Fibroblast of skin of right quadriceps (primary cell): ENCODE measurements around the gene HIC2.
"Not testable (repeated sequence)": the region's sequence is repeated elsewhere in the genome, so short reads cannot be mapped to it uniquely, and the experiment has no call there.

Experiments used
- DNase-seq: peaks from one replicate; pipeline ENCODE4 v3.0.0-alpha.2; 2013

Gene HIC2

GRCh38 chr22:21450858-21451353 is 33.7 kb downstream of the HIC2 start:
- DNase-seq = no peak

GRCh38 chr22:21451545-21452520 is 34.7 kb downstream of the HIC2 start:
- DNase-seq = no peak

- DNase-seq = not testable (repeated sequence)
Observed at GRCh38 chr22:21452666-21453065, 35.5 kb downstream of the HIC2 start.

GRCh38 chr22:21454998-21455333 is 37.8 kb downstream of the HIC2 start:
- DNase-seq = not testable (repeated sequence)

GRCh38 chr22:21455334-21456089 is 38.3 kb downstream of the HIC2 start:
- no peak for DNase-seq

DNA sequence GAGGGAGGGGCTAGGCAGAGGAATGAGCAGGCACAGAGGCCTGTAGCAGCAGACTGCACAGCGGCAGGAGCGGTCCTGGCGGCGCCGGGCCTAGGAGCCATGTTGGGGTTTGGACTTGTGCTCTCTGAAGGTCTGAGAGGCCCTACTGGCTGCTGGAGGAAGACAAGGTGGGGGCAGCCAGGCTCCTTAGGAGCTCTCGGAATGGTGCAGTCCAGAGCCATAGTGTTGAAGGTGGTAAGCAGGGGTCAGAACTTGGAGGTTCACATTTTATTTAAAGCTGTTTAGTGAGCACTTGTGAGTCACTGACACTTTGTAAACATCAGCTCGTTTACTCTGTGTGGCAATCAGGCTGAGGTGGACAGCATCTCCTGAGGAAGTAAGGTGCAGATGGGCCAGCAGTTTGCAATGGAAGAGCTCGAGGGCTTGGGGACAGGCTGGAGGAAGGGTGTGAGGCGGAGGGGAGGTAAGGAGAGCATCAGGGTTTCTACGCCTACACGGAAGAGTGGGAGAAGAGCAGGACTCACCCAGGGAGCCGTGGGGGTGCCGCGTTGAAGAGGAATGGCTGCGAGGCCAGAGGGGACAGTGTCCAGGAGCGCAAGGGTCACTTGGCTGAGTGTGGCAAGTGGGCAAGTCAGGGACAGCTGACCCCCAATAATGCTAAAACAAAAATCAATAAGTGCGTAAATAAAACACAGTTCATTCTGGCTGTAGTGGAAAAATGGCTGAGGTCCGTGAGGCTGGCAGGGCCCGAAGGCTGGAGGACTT is 40.0 kb downstream of the HIC2 start:
- DNase-seq = no peak

DNA sequence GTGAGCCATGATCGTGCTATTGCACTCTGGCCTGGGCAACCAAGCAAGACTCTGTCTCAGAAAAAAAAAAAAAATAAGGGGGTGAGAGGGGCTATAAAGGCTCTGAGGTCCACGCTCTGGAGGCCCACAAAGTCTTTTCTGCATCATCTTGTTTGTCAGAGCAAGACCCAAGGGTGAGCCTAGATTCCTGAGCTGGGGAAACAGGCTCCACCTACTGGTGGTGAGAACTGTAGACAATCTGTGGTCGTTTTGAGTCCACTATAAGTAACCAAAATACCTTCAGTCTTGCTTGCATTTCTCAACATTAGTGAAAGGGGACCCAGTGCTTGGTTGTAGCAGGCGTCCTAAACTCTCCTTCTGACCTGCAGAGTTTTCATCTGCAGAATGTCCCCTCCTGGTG is 45.5 kb downstream of the HIC2 start:
- not testable (repeated sequence) for DNase-seq

DNA sequence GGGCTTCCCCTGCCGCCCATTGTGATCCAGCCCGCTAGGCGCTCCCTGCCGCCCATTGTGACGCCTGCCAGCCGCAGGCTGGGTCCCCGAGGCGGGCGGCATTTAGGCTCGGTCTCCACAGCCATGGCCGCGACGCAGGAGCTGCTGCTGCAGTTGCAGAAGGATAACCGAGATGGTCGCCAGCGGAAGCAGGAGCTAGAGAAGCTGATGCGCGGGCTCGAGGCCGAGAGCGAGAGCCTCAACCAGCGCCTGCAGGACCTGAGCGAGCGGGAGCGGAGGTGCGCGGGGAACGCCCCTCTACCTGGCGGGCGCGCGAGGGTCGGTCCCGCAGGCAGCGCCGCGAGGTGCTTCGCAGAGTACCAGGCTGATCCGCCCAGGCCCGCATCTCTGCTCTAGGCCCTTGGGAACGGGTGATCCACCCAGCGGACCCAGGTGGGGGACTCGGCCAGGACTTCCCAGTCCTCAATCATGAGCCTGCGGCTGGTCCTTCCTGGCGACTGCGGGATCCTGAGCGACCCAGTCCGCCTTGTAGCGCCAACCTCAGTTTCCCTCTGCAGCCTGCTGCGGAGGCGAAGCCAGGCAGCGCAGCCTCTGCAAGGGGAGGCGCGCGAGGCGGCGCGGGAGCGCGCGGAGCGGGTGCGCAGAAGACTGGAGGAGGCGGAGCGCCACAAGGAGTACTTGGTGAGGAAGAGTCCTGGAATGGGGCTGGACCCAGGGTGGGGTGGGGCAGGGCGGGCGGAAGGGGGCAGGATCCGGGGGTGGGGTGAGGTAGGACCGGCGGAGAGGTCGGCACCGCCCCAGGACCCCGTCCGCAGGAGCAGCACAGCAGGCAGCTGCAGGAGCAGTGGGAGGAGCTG is 50.4 kb downstream of the HIC2 start, which contains the start of gene TMEM191C:
TSS of gene TMEM191C (plus strand) at position 51 of the 857 bp plus-strand sequence. CDS start at position 124, 73 bp downstream.
- DNase-seq = not testable (repeated sequence)

DNA sequence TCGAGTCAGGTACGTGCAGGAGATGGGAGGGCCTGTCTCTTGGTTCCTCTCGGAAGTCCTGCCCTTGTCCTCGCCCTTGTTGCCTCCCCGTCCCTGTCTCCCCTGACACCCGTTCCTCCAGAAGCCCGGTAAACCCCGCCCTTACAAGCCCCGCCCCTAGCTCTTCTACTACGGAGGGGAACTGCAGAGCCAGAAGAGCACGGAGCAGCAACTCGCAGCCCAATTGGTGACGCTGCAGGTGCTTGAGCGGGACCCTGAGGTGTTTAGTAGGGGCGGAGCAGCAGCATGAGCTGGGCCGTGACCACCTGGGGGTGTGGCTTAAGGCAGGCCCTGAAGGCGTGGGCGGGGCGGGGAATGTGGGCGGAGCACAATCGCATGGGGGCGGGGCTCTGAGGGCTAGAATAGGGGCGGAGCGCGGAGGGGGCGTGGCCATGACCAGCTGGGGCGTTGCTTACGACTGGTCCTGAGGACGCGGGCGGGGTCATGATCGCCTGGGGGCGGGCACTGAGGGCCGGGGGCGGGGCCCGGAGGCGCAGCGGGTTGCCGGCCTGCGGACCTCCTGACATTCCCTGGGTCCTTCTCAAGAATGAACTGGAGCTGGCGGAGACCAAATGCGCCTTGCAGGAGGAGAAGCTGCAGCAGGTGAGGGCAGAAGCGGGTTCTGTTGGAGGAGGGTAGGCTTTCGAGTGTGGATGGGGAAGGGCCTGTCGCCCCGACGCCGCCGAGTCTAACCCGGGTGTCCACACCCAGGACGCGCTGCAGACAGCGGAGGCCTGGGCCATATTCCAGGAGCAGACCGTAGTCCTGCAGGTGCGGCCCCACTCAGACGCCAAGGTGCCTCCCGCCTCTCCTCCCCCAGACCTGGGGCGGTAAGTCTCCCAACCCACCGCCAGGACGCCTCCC is 51.3 kb downstream of the HIC2 start:
- DNase-seq = peak; percentile 56

DNA sequence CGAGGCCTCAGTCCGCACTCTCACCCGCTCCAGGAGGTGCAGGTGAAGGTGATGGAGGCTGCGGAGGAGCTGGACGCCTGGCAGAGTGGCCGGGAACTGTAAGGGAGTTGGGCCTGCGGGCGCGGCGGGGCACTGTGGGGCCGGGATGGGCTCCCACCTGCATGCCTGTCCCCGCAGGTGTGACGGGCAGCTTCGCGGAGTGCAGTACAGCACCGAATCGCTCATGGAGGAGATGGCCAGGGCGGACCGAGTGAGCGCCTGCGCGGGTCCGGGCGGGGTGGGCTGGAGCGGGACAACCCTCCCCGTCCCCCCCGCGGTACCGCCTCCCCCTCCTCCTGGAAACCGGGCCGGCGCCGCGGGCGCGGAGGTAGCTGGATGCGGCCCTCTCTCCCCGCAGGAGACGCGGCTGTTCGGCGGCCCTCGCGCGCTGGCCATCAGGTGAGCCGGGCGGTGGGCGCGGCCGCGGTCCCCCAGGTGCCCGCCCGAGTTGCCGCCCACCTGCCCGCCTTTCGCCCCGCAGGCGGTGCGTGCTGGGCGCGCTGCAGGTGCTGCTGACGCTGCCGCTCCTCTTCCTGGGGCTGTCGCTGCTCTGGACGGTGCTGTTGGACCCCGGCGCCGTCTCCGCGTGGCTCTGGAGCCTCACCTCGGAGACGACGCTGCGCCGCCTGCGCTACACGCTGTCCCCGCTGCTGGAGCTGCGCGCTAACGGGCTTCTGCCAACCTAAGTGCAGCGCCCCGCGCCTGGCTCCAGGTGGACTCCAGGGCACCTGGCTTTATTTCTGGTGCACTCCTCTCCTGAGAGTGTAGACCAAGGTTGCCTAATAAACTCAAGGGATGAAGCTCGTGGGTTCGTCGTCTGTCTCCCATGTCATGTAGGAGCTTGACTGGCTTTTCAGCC is 52.2 kb downstream of the HIC2 start:
- not testable (repeated sequence) for DNase-seq

DNA sequence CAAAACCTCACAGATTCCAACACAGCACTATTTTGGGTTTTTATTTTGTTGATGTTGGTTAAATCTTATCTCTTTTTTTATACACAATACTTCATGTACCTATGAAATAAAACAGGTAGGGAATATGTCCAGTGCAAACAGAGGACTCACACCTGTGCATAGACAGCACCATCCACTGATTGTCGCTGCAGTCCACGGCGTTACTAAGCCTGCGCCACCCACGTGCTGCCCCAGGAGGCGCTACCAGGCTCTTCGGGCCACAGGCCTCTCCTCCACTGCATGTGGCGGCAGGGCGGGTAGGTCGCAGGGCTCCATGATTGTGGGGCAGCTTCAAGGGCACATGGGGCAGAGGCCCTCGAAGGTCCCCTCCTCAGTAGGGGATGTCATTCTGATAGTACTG is 55.8 kb downstream of the HIC2 start:
- not testable (repeated sequence) for DNase-seq

DNA sequence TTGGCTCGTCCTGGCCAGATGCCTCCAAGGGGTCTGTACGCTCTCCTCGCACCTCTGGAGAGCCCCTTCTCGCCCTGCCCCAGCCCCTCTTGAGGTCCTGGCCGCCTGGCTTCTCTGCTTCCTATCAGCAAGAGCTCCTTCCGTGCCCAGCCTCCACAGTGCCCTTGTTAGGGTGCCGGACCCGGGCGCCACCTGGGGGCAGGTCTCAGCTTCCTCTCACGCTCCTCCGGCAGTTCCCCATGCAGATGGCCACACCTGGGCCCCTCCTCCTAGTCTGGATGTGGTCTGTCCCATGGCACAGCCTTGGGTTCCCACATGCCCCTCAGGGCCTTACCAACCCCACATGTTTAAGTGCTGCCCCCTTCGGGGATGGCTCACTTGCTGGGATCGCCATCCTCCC is 56.5 kb downstream of the HIC2 start:
- DNase-seq = not testable (repeated sequence)

DNA sequence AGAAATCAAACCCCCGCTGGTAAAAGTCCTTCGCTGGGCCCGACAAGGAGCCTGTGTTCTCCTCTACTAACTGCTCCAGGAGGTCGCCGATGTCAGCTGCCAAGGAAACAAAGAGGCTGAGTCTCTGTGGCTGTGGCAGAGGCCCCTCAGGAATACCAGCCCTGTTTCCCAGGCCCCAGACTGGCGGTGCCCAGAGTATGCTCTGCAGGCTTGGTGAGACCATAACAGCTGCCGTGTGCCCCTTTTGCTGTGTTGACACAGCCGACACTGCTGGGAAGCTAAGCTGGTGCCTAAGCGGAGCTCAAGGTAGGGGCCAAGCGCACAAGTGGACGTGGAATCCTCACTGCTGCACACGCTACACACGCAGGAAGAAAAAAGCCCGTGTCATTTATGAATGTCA is 66.9 kb downstream of the HIC2 start:
- DNase-seq = not testable (repeated sequence)

- not testable (repeated sequence) for DNase-seq
Observed at GRCh38 chr22:21487723-21488122, 70.6 kb downstream of the HIC2 start.

DNA sequence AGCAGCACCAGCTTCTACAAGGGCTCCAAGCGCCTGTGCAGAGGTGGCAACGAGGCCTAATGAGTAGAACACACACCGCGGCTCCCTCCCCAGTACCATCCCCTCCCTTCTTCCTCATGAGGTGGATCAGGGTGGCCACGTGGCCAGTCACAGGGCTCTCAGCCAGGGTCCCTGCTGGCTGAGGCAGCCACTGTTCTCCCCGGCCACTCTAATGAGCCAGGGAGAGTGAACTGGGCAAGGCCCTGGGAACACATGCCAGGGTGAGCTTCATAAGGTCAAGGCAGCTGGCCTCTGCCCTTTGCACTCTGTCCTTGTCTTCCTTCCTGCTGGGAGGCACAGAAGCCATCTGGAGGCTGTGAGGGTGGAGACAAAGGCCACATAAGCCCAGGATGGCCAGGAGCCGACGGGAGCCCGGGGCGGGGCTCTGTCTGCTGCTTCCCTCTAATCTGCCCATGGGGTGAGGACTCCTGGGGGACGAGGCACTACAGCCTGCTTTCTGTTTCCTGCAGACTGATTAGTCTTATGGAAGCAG is 72.0 kb downstream of the HIC2 start:
- DNase-seq = not testable (repeated sequence)

DNA sequence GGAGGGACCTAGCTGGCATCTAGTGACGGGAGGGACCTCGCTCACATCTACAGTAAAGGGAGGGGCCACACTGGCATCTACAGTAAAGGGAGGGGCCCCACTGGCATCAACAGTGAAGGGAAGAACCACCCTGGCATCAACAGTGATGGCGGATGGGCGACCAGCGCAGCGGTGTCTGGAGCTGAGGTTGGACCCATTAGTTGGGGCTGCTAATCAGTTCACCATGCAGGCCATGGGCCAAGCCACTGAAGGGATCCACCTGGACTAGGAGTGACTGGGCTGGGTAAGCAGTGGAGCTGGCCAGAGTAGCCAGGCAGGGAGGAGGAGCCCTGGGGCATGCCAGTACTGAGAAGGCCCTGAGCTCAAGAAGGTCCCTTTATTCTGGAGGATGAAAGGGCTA is 73.4 kb downstream of the HIC2 start:
- DNase-seq = not testable (repeated sequence)

DNA sequence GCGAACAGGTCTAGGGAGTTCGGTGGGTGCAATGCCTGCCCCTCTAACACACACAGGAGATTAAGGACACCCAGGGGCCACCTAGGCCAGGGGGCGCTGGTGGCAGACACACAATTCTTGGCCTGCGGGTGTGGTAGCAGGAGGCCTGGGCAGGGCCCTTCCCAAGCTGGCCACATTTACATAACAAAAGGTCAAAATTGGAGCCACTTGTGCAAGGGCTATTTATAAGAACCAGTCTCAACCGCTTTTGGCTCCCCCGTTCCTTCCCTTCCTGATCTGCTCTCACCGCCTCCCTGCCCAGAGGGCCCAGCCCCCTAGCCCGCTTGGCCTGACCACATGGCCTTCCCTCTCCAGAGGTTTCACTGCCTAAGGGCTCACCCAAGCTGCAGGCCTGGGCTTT is 75.1 kb downstream of the HIC2 start:
- DNase-seq = not testable (repeated sequence)

DNA sequence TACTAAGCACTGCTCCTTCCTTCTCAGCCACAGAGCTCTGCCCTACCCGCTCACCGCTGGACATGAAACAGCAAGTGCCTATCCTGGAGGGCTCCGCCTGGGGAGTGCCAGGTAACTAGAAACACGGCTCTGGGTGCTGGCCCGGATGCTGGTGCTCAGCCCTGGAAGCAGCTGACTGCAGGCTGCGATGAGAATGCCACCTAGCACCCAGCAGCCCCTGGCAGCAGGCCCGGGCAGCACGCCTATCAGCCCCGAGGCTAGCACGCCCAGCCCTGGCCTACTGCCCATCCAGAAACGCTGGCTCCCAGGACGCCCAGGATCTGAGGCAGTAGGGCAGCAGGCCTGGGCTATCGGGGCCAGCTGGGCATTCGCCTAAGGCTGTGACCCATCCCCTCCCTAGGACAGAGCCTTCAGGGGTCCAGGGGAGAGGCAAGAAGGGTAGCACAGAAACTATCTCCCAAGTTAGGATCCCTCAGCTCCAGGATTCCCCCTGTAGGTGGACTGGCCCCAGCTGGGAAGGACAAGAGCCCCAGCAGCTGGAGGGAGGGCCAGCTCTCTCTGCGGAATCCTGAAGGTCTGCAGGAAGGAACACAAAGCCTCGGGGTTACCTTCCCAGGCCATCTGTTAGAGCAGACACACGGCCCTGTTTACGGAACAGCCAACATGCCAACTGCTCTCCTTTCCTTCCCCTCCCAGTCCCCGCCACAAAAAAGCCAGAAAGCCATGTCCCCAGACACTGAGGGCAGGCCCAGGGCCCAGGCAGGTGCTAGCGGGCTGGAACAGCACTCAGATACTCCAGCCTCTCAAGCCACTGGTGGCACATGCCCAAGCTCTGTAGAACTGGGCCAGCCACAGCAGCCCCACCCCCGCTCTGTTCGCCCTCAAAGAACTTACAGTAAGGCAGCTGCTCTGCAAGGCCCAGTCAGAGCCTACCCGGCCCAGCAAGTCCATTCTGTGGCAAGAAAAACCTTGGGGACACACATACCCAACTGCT is 76.9 kb downstream of the HIC2 start:
- not testable (repeated sequence) for DNase-seq
